Activated CD4-positive, alpha-beta T cell treated with anti-CD3 and anti-CD28 coated beads, Interleukin-2, amount 50 U/mL, for 16 hours (primary cell): ENCODE results near the gene CEP112.

Experiments used
- DNase-seq: peaks from one replicate; pipeline ENCODE4 v3.0.0-alpha.2; 2020

The CEP112 gene

DNA sequence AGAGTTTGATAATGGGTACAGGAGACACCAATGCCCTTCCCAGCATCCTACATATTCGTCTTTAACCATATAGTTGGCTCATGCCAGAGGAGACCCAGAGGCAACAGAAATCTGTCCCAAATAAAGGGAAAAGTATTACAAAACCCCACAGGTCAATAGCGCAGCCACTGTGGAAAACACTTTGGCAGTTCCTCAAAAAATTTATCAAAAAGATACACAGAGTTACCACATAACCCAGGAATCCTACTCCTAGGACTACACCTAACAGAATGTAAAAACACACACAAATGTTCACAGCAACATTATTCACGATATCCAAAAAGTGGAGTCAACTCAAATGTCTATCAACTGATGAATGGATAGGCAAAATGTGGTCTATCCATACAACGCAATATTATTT lies 135.8 kb downstream of the CEP112 start:
- DNase-seq, result no peak

DNA sequence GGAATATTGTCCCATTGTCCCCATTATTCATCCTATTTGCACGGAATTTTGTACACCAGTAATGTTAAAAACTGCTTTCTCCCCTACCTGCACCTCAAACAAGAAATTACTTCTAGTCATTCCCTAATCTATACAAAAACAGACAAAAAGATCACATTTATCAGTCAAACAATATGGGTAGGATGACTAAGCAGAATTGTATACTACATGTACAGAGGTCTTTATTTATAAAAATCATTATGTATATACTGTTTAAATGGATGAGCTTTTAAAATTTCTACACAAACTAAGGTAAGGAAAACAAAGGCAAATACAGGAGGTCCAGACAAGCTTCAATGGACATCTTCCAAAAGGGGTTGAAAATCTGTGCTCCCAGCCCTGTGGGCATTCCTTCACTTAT lies 137.7 kb downstream of the CEP112 start:
- DNase-seq, result no peak

DNA sequence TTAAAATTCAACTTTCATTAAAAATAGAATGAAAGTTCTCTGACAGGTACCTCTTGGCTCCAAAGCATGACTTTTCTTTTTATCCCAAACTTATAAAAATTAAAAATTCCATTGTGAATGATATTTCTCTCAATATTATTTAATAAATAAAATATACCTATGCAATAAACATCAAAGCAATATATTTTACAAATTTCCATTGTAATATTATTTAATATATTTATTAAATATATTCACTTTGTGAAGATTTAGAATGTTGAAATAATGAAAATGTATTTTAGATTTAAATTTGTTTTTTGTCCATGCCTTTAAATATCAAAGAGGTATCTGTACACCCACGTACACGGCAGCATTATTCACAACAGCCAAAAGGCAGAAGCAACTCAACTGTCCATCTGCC lies 147.8 kb downstream of the CEP112 start:
- DNase-seq, result no peak

- DNase-seq, result no peak
Observed at GRCh38 chr17:66043419-66043818, 148.5 kb downstream of the CEP112 start.

- DNase-seq, result no peak
Observed at GRCh38 chr17:66040402-66040801, 151.5 kb downstream of the CEP112 start.

- no peak for DNase-seq
Observed at GRCh38 chr17:66038125-66038524, 153.8 kb downstream of the CEP112 start.

- no peak for DNase-seq
Observed at GRCh38 chr17:66037221-66037620, 154.7 kb downstream of the CEP112 start.

- DNase-seq, result peak; percentile 83
Observed at GRCh38 chr17:66032082-66032712, 159.7 kb downstream of the CEP112 start.

DNA sequence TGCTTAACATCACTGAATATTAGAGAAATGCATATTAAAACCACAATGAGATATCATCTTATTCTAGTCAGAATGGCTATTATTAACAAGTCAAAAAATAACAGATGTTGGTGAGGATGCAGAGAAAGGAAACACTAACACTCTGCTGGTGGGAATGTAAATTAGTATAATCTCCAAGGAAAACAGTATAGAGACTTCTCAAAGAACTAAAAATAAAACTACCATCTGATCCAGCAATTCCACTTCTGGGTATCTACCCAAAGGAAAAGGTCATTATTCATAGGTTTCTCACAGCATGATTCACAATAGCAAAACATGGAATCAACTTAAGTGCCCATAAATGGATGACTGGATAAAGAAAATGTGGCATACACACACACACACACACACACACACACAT lies 166.4 kb downstream of the CEP112 start:
- no peak for DNase-seq

DNA sequence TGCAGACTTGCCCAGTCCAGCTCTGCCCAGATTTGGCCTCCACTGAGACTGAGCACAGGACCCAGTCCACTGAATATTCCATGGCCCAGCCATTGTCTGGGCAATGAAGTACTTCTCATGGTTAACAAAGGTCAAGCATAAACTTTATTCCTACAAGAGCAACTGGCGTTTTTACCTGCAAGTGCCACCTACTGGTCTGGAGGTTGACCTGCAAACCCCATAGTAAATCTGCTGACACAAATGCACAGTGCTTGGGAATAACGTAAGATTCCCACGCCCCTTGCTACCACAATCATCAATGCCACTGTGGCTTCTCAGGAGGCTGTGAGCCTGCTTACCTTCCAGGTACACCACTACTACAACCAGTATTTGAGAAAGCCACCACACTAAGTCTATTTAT lies 170.2 kb downstream of the CEP112 start:
- no peak for DNase-seq

- no peak for DNase-seq
Observed at GRCh38 chr17:66018786-66019185, 173.1 kb downstream of the CEP112 start.

DNA sequence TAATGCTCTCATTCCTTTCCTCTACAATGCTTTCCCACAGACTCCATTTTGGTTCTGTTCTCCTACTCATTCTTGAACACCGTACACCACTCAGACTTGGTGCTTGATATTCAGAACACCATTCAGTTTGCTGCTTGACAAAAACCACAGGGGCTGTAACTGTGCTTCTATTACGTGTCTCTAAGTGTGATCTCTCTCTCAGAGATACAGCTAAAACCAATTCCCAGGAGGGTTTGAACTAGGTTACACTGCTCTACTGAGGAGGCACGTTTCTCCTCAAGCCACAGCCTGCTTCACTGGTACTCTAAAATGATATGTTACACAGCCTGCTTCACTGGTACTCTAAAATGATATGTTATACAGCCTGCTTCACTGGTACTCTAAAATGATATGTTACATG lies 175.7 kb downstream of the CEP112 start:
- no peak for DNase-seq

- no peak for DNase-seq
Observed at GRCh38 chr17:66008680-66009079, 183.3 kb downstream of the CEP112 start.

GRCh38 chr17:66006654-66007053 lies 185.3 kb downstream of the CEP112 start:
- no peak for DNase-seq

DNA sequence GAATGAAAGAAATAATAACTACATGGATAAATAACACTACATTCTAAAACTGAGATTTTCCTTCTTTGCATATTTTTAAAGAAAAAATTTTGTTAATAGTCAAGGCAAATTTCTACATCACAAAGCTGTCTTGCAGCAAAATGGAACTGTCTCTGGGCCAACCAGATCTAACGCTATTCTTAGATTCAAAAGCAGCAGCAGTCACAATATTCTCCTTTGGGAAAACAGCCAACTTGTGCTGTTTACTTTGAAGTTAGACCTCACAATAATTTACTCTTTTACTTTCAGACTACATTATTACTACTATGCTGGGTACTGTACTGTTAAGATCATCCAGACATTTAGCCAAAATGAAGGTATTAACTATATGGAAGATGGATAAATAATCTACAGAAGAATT lies 189.1 kb downstream of the CEP112 start:
- DNase-seq, result no peak

- DNase-seq, result no peak
Observed at GRCh38 chr17:66002063-66002585, 189.8 kb downstream of the CEP112 start.

DNA sequence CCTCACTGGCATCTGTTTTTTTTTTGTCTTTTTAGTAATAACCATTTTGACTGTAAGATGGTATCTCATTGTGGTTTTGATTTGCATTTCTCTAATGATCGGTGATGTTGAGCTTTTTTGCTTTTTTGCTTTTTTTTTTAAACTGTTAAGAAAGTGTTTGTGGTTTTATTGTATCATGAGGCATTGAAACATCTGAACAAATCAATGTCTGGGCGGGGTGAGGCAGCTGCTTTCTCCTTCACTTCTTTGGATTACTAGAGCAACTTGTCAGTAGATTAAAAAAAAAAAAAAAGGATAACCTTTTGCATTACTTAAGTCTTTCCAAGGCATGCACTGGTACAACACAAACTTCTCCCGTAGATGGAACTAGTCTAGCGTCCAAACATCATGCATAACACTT lies 191.7 kb downstream of the CEP112 start:
- DNase-seq, result no peak

DNA sequence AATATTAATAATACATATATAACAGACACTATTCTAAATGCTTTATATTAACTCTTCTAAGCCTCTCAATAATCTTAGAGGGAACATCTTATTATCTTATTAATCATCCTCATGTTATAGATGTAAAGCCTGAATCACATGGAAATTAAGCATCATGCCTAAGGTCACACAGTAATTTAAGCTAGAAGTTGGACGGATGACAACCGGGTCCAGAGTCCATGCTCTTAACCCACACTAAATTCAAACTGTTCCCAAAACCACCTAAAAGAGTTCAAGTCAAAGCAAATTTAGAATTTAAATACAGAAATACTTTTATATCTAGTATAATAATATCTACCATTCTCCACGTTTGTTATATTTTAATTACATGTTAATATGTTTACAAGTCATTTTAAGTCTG lies 193.3 kb downstream of the CEP112 start:
- no peak for DNase-seq

- no peak for DNase-seq
Observed at GRCh38 chr17:65994679-65995078, 197.3 kb downstream of the CEP112 start.

GRCh38 chr17:65994114-65994513 lies 197.8 kb downstream of the CEP112 start:
- DNase-seq, result no peak

DNA sequence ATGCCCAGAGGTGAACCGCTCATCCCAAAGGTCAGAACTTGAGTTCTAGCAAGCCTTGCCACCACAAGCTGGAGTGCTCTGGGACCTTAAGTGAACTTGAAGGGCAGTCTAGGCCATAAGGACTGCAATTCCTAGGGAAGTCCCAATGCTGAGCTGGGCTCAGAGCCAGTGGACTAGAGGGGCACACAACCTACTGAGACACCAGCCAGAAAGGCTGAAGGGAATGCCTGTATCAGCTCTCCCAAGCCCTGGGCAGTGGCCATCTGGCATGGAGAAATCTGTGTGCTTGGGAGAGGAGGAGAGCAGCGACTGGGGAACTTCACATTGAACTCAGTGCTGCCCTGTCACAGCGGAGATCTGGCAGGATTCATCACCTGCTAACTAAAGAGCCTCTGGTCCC lies 201.3 kb downstream of the CEP112 start:
- DNase-seq, result no peak

DNA sequence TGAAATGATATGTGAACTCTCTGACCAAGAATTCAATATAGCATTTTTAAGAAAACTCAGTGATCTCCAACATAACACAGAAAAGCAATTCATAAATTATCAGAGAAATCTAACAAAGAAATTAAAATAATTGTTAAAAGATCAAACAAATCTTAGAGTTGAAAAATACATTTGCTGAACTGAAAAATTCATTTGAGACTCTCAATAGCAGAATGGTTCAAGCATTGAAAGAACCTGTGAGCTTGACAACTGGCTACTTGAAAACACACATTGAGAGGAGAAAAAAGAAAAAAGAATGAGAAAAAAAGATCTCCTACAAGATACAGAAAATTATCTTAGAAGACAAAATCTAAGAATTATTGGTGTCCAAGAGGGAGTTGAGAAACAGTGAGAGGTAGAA lies 203.5 kb downstream of the CEP112 start:
- no peak for DNase-seq

DNA sequence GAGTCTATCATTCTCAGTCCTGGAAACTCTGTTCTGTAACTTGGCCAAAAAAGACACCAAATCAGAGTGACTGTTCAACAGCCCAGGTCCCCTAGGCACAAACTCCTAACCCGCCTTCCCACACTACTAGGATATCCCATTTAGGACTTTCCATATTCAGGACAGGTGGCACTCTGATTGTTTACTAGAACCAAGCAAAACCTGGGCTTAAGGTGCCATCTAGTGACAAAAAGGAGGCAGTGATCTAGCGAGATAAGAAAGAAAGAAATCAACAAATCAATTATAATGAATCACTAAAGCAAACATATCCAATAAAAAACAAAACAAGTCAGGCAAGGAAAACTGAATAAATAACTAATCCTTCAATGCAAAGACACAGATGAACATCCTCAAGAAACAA lies 203.9 kb downstream of the CEP112 start:
- peak; percentile 13 for DNase-seq

DNA sequence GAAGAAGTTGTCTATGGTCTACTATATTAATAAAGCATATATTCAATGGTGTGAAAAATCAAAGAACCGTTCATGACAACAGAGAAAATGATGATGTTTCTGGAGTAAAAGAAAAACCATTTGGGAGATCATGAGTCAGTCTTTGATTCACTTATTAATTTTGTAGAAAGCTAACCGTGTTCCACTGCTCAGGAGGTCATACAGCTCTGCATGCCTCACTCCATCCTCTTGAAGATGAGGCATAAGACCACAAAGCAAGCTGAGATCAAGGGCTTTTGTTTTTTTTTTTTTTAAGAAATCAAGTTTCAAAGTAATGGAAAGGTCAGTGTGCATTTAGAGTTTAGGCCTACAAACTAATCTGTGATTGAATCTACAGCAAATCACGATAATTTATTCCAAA lies 206.4 kb downstream of the CEP112 start:
- no peak for DNase-seq

GRCh38 chr17:65984299-65984698 lies 207.6 kb downstream of the CEP112 start:
- no peak for DNase-seq
